Measurements from ENCODE around the gene NDUFA1. TPM values are rescaled to one million over a fixed set of nuclear protein-coding genes. Genes with fewer than 3 reads are reported as not detected.

The NDUFA1 gene
- total RNA-seq, 4 donors from 2014 or later, result 101 to 119 (median 105) TPM

DNA sequence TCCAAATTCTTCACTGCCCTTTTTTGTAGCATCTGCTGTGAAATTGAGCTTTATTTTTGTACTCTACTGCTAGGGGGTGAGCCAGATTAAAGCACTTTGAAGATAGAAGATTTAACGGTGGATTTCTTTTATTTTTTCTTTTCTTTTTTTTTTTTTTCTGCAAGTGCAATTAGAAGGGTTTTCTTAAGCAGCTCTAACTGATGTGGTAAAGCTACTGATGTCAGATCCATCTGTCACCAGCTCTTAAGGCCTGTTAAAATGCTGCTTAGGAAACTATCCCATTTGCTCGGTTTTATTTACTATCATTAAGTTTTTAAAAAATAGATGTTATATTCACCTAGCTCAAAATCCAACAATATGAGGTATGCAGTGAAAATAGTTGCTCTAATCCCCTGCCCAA is 7.1 kb downstream of the NDUFA1 start:
- DNase-seq, result no peak
- Histone ChIP-seq H3K4me1 (peaks cover 0 to 8% of the 10 kb centered on the region in 2 donors), H3K27ac (no peak overlapping the region), H3K4me3 (no peak overlapping the region), H3K36me3 (peaks cover 0 to 12% of the 10 kb centered on the region in 2 donors), H3K27me3 (no peaks in the 10 kb centered on the region), H3K9me3 (no peaks in the 10 kb centered on the region)
- in situ Hi-C loops (cut with MboI; ENCODE audit: low sequenced_read_pairs in 4 of 4) (no loop called here), intact Hi-C loops (cut with DNase I; ENCODE audit: low total_unique reads) (loop anchor here (10.0 kb wide), 1 partner anchor 304 kb away; the partner anchor contains the start of gene UBE2A)
- no peak for ATAC-seq
- TF ChIP-seq, protein P1, sequence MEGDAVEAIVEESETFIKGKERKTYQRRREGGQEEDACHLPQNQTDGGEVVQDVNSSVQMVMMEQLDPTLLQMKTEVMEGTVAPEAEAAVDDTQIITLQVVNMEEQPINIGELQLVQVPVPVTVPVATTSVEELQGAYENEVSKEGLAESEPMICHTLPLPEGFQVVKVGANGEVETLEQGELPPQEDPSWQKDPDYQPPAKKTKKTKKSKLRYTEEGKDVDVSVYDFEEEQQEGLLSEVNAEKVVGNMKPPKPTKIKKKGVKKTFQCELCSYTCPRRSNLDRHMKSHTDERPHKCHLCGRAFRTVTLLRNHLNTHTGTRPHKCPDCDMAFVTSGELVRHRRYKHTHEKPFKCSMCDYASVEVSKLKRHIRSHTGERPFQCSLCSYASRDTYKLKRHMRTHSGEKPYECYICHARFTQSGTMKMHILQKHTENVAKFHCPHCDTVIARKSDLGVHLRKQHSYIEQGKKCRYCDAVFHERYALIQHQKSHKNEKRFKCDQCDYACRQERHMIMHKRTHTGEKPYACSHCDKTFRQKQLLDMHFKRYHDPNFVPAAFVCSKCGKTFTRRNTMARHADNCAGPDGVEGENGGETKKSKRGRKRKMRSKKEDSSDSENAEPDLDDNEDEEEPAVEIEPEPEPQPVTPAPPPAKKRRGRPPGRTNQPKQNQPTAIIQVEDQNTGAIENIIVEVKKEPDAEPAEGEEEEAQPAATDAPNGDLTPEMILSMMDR (IDR thresholded peaks at IDR 0.05 in 4 of 5, conservative IDR thresholded peaks at IDR 0.05 in 1 of 5), result no peak
- no peak for TF ChIP-seq POLR2A (IDR thresholded peaks at IDR 0.05)

DNA sequence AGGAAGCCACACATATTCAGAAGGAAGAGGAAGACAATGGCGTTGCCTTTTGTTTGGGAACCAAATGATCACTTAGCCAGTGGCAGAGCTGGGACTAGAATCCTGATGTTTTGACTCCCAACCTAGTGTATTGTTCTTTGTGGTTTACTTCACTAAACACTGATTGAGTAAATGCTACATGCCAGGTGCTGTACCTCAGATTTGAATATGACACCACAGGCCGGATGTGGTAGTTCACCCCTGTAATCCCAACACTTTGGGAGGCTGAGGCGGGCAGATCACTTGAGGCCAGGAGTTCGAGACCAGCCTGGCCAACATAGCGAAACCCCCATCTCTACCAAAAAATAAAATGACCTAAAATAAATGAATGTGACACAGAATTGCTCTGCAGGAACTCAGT is 8.4 kb downstream of the NDUFA1 start:
- ATAC-seq (no peak), DNase-seq (no peak)
- Histone ChIP-seq H3K27me3 (no peaks in the 10 kb centered on the region), H3K4me3 (no peak overlapping the region), H3K36me3 (peaks cover 0 to 12% of the 10 kb centered on the region in 2 donors), H3K4me1 (no peaks in the 10 kb centered on the region), H3K27ac (no peak overlapping the region), H3K9me3 (no peaks in the 10 kb centered on the region)
- TF ChIP-seq, protein P1 (IDR thresholded peaks at IDR 0.05 in 4 of 5, conservative IDR thresholded peaks at IDR 0.05 in 1 of 5), result no peak
- TF ChIP-seq POLR2A (IDR thresholded peaks at IDR 0.05), result no peak
- intact Hi-C loops (cut with DNase I; ENCODE audit: low total_unique reads) (no loop called here), in situ Hi-C loops (cut with MboI; ENCODE audit: low sequenced_read_pairs in 4 of 4) (no loop called here)

DNA sequence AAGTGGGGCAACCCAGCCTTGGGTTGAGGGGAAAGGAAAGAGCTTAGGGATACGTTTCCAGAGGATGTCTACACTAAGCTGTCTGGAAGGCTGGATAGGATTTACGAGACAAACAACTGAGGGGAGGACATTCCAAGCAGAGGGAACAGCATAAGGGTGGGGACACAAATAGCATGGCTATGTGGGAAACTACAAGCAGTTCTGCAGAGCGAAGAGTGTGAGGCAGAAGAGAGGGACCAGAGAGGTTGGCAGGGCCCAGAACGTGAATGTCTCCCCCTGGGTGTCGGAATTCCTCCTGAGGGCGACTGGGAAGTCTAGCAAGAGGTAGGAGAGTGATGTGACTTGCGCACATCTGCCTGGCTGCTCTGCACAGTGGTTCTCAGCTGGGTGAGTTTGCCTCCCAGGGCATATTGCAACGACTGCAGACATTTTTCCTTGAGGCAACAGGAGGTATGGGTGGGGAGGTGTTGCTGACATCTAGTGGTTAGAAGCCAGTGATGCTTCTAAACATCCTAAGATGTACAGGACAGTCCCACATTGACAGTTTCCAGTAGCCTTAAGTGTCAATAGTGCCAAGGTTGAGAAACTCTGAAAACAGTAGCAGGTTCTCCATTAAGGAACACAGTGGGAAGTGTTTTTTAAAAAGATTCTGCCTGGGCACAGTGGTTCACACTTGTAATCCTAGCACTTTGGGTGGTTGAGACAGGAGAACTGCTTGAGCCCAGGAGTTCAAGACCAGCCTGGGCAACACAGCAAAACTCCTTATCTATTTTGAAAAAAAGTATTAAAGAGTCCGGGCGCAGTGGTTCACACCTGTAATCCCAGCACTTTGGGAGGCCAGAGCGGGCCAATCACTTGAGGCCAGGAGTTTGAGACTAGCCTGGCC is 9.2 kb downstream of the NDUFA1 start:
- ATAC-seq (peak; percentile 54 to 79), DNase-seq (no peak)
- intact Hi-C loops (cut with DNase I; ENCODE audit: low total_unique reads), result no loop called here
- in situ Hi-C loops (cut with MboI; ENCODE audit: low sequenced_read_pairs in 4 of 4), result no loop called here
- Histone ChIP-seq H3K27me3 (no peaks in the 10 kb centered on the region), H3K4me3 (no peak overlapping the region), H3K9me3 (no peaks in the 10 kb centered on the region), H3K27ac (no peak overlapping the region), H3K36me3 (peaks cover 0 to 10% of the 10 kb centered on the region in 2 donors), H3K4me1 (no peaks in the 10 kb centered on the region)
- no peak for TF ChIP-seq POLR2A (IDR thresholded peaks at IDR 0.05)
- TF ChIP-seq, protein P1 (IDR thresholded peaks at IDR 0.05 in 4 of 5, conservative IDR thresholded peaks at IDR 0.05 in 1 of 5), result peak in 3 of 5 experiments; percentile 41 to 54 (median 41)

- no peaks in the 10 kb centered on the region for H3K36me3 ChIP-seq
- no peak overlapping the region for H3K4me3 ChIP-seq
- no peak for ATAC-seq
- H3K4me1 ChIP-seq, result peaks cover 0 to 2% of the 10 kb centered on the region in 2 donors
- in situ Hi-C loops (cut with MboI; ENCODE audit: low sequenced_read_pairs in 4 of 4) (no loop called here), intact Hi-C loops (cut with DNase I; ENCODE audit: low total_unique reads) (no loop called here)
- no peak overlapping the region for H3K27ac ChIP-seq
- DNase-seq, result no peak
- no peaks in the 10 kb centered on the region for H3K9me3 ChIP-seq
- peaks cover 0 to 11% (median 4%) of the 10 kb centered on the region in 3 donors for H3K27me3 ChIP-seq
- no peak for TF ChIP-seq POLR2A (IDR thresholded peaks at IDR 0.05)
- TF ChIP-seq, protein P1 (IDR thresholded peaks at IDR 0.05 in 4 of 5, conservative IDR thresholded peaks at IDR 0.05 in 1 of 5), result no peak
Observed at GRCh38 chrX:119885554-119886428, 14.2 kb downstream of the NDUFA1 start.
